Right atrium auricular region (tissue), 2 donors: ENCODE measurements around the gene WARS2. TPM values are rescaled to one million over a fixed set of nuclear protein-coding genes. Genes with fewer than 3 reads are reported as not detected.

ENCODE experiments used
- DNase-seq: peaks from one replicate; pipeline ENCODE4 v3.0.0-alpha.2; 2019; ENCODE audit warnings: low spot score
- H3K27ac ChIP-seq, 2 donors: fragments of 200-600 bp; sonication (generic); 1 replicate in 1 of 2; 2 replicates in 1 of 2; pipeline ENCODE4 v1.5.1; 2016 to 2019
- H3K27me3 ChIP-seq, 2 donors: fragments of 200-600 bp; sonication (generic); one replicate each; pipeline versions ENCODE4 v1.5.1 to v1.6.0; 2017 to 2019
- H3K36me3 ChIP-seq: fragments of 200-600 bp; sonication (generic); one replicate; pipeline ENCODE4 v1.5.1; 2016
- H3K4me1 ChIP-seq, 2 donors: fragments of 200-600 bp; sonication (generic); one replicate each; pipeline versions ENCODE4 v1.5.1 to v1.6.0; 2017 to 2019
- H3K4me3 ChIP-seq, 2 donors: fragments of 200-600 bp; sonication (generic); 1 replicate in 1 of 2; 2 replicates in 1 of 2; pipeline ENCODE4 v1.5.1; 2017 to 2019; ENCODE audit warnings: mild to moderate bottlenecking in 1 of 2, moderate library complexity in 1 of 2
- H3K9me3 ChIP-seq, 2 donors: fragments of 200-600 bp; sonication (generic); one replicate each; pipeline ENCODE4 v1.5.1; 2019
- CTCF ChIP-seq, 2 donors: fragments of 200-600 bp; sonication (generic); IDR thresholded peaks; one replicate each; pipeline ENCODE4 v1.5.1; 2019; ENCODE audit warnings: antibody characterized with exemption in 2 of 2
- total RNA-seq, 2 donors: library from RNA; depleted of rRNA; stranded (reverse); fragments of >200 nt; gene quantifications; one replicate each; pipeline ENCODE4 v1.1.0, GENCODE V29; 2016

The WARS2 gene
- total RNA-seq, 2 donors from 2014 or later, result 9.5 to 13.2 TPM

DNA sequence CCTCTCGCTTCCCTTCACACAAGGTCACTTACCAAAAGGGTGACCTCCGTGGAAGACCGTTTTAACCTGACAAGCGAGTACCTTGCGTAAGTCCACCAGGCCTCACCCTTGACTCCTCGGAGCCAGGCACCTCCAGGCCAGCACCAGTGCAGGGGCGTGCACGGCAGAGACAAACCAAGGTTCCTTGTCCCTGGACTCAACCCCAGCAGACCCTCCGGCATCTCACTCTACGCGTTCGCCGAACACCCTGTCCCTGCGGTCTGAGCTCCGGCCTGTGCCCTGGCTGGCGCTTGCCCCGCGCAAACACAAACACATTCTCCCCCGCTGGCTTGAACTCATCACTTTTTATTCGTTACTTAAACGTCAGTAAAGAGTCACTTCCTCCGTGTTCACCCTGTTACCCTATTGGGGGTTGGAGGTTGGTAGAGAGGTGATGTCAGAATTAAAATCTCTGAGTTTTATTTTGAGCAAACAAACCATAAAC is 156.9 kb downstream of the WARS2 start:
- peaks cover 29 to 63% of the 10 kb centered on the region in 2 donors for H3K27me3 ChIP-seq
- no peaks in the 10 kb centered on the region for H3K36me3 ChIP-seq
- TF ChIP-seq CTCF (IDR thresholded peaks at IDR 0.05), result no peak
- peaks cover 0 to 51% of the 10 kb centered on the region in 2 donors for H3K4me1 ChIP-seq
- no peaks in the 10 kb centered on the region for H3K9me3 ChIP-seq
- no peak overlapping the region for H3K4me3 ChIP-seq
- no peak for DNase-seq
- no peak overlapping the region for H3K27ac ChIP-seq

GRCh38 chr1:118982821-118983557 is 157.5 kb downstream of the WARS2 start:
- Histone ChIP-seq H3K36me3 (no peaks in the 10 kb centered on the region), H3K27me3 (peaks cover 26 to 62% of the 10 kb centered on the region in 2 donors), H3K4me1 (peaks cover 0 to 46% of the 10 kb centered on the region in 2 donors), H3K9me3 (no peaks in the 10 kb centered on the region), H3K27ac (no peak overlapping the region), H3K4me3 (no peak overlapping the region)
- no peak for DNase-seq
- TF ChIP-seq CTCF (IDR thresholded peaks at IDR 0.05), result no peak

GRCh38 chr1:118982266-118982665 is 158.2 kb downstream of the WARS2 start:
- Histone ChIP-seq H3K4me1 (peaks cover 0 to 39% of the 10 kb centered on the region in 2 donors), H3K27ac (no peak overlapping the region), H3K27me3 (peaks cover 20 to 56% of the 10 kb centered on the region in 2 donors), H3K36me3 (no peaks in the 10 kb centered on the region), H3K9me3 (no peaks in the 10 kb centered on the region), H3K4me3 (no peak overlapping the region)
- DNase-seq, result no peak
- TF ChIP-seq CTCF (IDR thresholded peaks at IDR 0.05), result no peak

- Histone ChIP-seq H3K27ac (no peak overlapping the region), H3K9me3 (no peaks in the 10 kb centered on the region), H3K4me1 (peaks cover 0 to 36% of the 10 kb centered on the region in 2 donors), H3K36me3 (no peaks in the 10 kb centered on the region), H3K4me3 (no peak overlapping the region), H3K27me3 (peaks cover 13 to 48% of the 10 kb centered on the region in 2 donors)
- TF ChIP-seq CTCF (IDR thresholded peaks at IDR 0.05), result no peak
- DNase-seq, result no peak
Observed at GRCh38 chr1:118981436-118981835, 159.0 kb downstream of the WARS2 start.

Other genes with a start within 250 kb of the WARS2 start
- gene TBX15, start 152.3 kb downstream of the WARS2 start, total RNA-seq, result 1 to 10 TPM; 2.1 to 3.6 TPM
- not detected for gene HAO2, start 228.1 kb upstream of the WARS2 start, total RNA-seq